PC-3 (cell line): ENCODE data around the gene FAM216A. TPM values are rescaled to one million over a fixed set of nuclear protein-coding genes. Genes with fewer than 3 reads are reported as not detected.

Experiments
- ATAC-seq: fragments of 200-7000 bp; cut with Tn5 transposase; 2 replicates; pipeline ENCODE4 v1.9.1; 2020; ENCODE audit warnings: mild to moderate bottlenecking, moderate library complexity
- BruUV-seq: library from RNA; stranded (reverse); fragments of 400-500 nt; replicated peaks from 2 replicates; lab custom pipeline; 2021; lab: Mats Ljungman, UMichigan
- CTCF ChIA-PET: fragments of 300-600 bp; sonication (Branson Sonifier 250); formaldehyde crosslinking; loops from one replicate; lab custom pipeline; 2022; ENCODE audit warnings: antibody characterized with exemption; lab: Charles Lee
- POLR2A ChIA-PET: fragments of 300-600 bp; sonication (Branson Sonifier 250); formaldehyde crosslinking; loops from one replicate; lab custom pipeline; 2022; ENCODE audit warnings: antibody characterized with exemption; ENCODE audit not compliant: unreplicated experiment; lab: Charles Lee
- DNase-seq: peaks from one replicate; pipeline ENCODE4 v3.0.0-alpha.2; 2015
- H2AFZ ChIP-seq: fragments of 300-600 bp; sonication (generic); 2 replicates; pipeline ENCODE4 v1.6.0; 2016; ENCODE audit warnings: antibody characterized with exemption, low read length
- H3F3A ChIP-seq: fragments of 300-600 bp; sonication (generic); one replicate; pipeline ENCODE4 v1.6.0; 2017; ENCODE audit warnings: antibody characterized with exemption, low read length, control low read depth, mild to moderate bottlenecking; ENCODE audit not compliant: unreplicated experiment
- H3K27ac ChIP-seq: fragments of 300-600 bp; sonication (generic); 2 replicates; pipeline ENCODE4 v1.5.1; 2016; ENCODE audit warnings: mild to moderate bottlenecking, low read length
- H3K27me3 ChIP-seq: fragments of 300-600 bp; sonication (generic); 2 replicates; pipeline ENCODE4 v1.6.1; 2016; ENCODE audit warnings: low read length, mixed read lengths
- H3K36me3 ChIP-seq: fragments of 300-600 bp; sonication (generic); 2 replicates; pipeline ENCODE4 v1.6.1; 2016; ENCODE audit warnings: low read depth, mixed run types, low read length, mixed read lengths
- H3K4me1 ChIP-seq: fragments of 300-600 bp; sonication (generic); 2 replicates; pipeline ENCODE4 v1.5.1; 2016; ENCODE audit warnings: low read length; ENCODE audit not compliant: insufficient read depth
- H3K4me2 ChIP-seq: fragments of 300-600 bp; sonication (generic); 2 replicates; pipeline ENCODE4 v1.6.0; 2016; ENCODE audit warnings: low read length
- H3K4me3 ChIP-seq: fragments of 300-600 bp; sonication (generic); 2 replicates; pipeline ENCODE4 v1.5.1; 2016; ENCODE audit warnings: mild to moderate bottlenecking, low read length, mixed read lengths
- H3K79me2 ChIP-seq: fragments of 300-600 bp; sonication (generic); 2 replicates; pipeline ENCODE4 v1.6.1; 2017; ENCODE audit warnings: low read length, mixed read lengths
- H3K9ac ChIP-seq: fragments of 300-600 bp; sonication (generic); 2 replicates; pipeline ENCODE4 v1.6.0; 2016; ENCODE audit warnings: mild to moderate bottlenecking, low read length
- H3K9me2 ChIP-seq: fragments of 300-600 bp; sonication (generic); replicated peaks from 2 replicates; pipeline ENCODE4 v1.6.1; 2016; ENCODE audit warnings: mixed run types, low read length, mixed read lengths
- H3K9me3 ChIP-seq: fragments of 300-600 bp; sonication (generic); 2 replicates; pipeline ENCODE4 v1.6.1; 2016; ENCODE audit warnings: low read length, mixed read lengths
- H4K20me1 ChIP-seq: fragments of 300-600 bp; sonication (generic); 2 replicates; pipeline ENCODE4 v1.6.1; 2016; ENCODE audit warnings: low read length, mixed read lengths
- CTCF ChIP-seq: fragments of 300-600 bp; sonication (generic); conservative IDR thresholded peaks from 2 replicates; pipeline ENCODE4 v1.5.1; 2017; ENCODE audit warnings: antibody characterized with exemption, low read depth, mild to moderate bottlenecking, low read length
- EZH2 ChIP-seq: fragments of 300-600 bp; sonication (generic); IDR thresholded peaks from one replicate; pipeline ENCODE4 v1.6.1; 2017; ENCODE audit warnings: antibody characterized with exemption, mild to moderate bottlenecking, low read length; ENCODE audit not compliant: unreplicated experiment
- EZH2phosphoT487 ChIP-seq: fragments of 300-600 bp; sonication (generic); IDR thresholded peaks from 2 replicates; pipeline ENCODE4 v1.6.1; 2018; ENCODE audit warnings: mild to moderate bottlenecking, antibody characterized with exemption, low read length, borderline replicate concordance
- intact Hi-C: fragments of 100-400 bp; cut with micrococcal nuclease; formaldehyde crosslinking; loops from 2 replicates; pipeline ENCODE4 v1.9.0; 2023
- total RNA-seq: library from RNA; depleted of rRNA; stranded (reverse); fragments of >200 nt; gene quantifications from 2 replicates; pipeline ENCODE4 v1.2.3, GENCODE V29; 2014

FAM216A gene
- total RNA-seq, 1 experiment from 2014 or later = 27.8 TPM

GRCh38 chr12:110431957-110432587, 36.6 kb upstream of the FAM216A start:
- DNase-seq (no peak), ATAC-seq (no peak)
- Histone ChIP-seq H3K27ac (no peak overlapping the region), H3K4me2 (peak overlapping the region; percentile 82), H3K79me2 (no peaks in the 10 kb centered on the region), H3K4me1 (peaks cover 5% of the 10 kb centered on the region; the same call in 1 of the 2 replicates), H3K4me3 (peak overlapping the region; percentile 78), H3K27me3 (no peaks in the 10 kb centered on the region), H2AFZ (no peak overlapping the region; the same call in 1 of the 2 replicates), H4K20me1 (no peaks in the 10 kb centered on the region), H3K9me3 (no peaks in the 10 kb centered on the region), H3K36me3 (peaks cover 9% of the 10 kb centered on the region), H3K9me2 (no peaks in the 10 kb centered on the region), H3F3A (no peaks in the 10 kb centered on the region), H3K9ac (peak overlapping the region; percentile 77; the same call in 1 of the 2 replicates)
- intact Hi-C loops = loop anchor here (1.0 to 5.0 kb wide), 4 partner anchors 74 to 395 kb away; partner anchors contain the start of gene ATP2A2
- no TSS peak for BruUV-seq
- no peak for TF ChIP-seq EZH2
- TF ChIP-seq CTCF = no peak
- no peak for TF ChIP-seq EZH2phosphoT487
- ChIA-PET CTCF (interaction anchor here (0.6 to 1.3 kb wide), 14 partner anchors 18 to 436 kb away, joined by 3 to 25 read pairs (median 6); partner anchors contain the start of genes ARPC3, FAM216A, GPN3 and IFT81), POLR2A (interaction anchor here (0.6 to 0.8 kb wide), 4 partner anchors 111 to 333 kb away, joined by 3 to 13 read pairs (median 4); no protein-coding TSS in a partner anchor)

GRCh38 chr12:110436231-110436630, 32.4 kb upstream of the FAM216A start:
- H3K36me3 ChIP-seq = peaks cover 28% of the 10 kb centered on the region
- POLR2A ChIA-PET = no interaction called here
- no peak overlapping the region for H3K9ac ChIP-seq
- no peaks in the 10 kb centered on the region for H3K79me2 ChIP-seq
- TF ChIP-seq EZH2phosphoT487 (no peak), CTCF (no peak), EZH2 (no peak)
- H2AFZ ChIP-seq = no peak overlapping the region
- H4K20me1 ChIP-seq = no peaks in the 10 kb centered on the region
- DNase-seq (peak; percentile 46), ATAC-seq (peak; percentile 55)
- no peaks in the 10 kb centered on the region for H3K9me2 ChIP-seq
- intact Hi-C loops = no loop called here
- no peak overlapping the region for H3K4me3 ChIP-seq
- no peaks in the 10 kb centered on the region for H3F3A ChIP-seq
- peaks cover 6% of the 10 kb centered on the region; the same call in 1 of the 2 replicates for H3K4me1 ChIP-seq
- H3K4me2 ChIP-seq = no peak overlapping the region
- H3K9me3 ChIP-seq = no peaks in the 10 kb centered on the region
- TSS peak; percentile 2 for BruUV-seq
- H3K27me3 ChIP-seq = no peaks in the 10 kb centered on the region
- CTCF ChIA-PET = no interaction called here
- H3K27ac ChIP-seq = no peak overlapping the region
